IgD-negative memory B cell (primary cell): ENCODE data around the gene OSBPL2. TPM values are rescaled to one million over a fixed set of nuclear protein-coding genes. Genes with fewer than 3 reads are reported as not detected.

ENCODE experiments used
- H3K27ac Mint-ChIP-seq, 3 donors: one replicate each; pipeline ENCODE4 v1.8.0; 2020 to 2022; ENCODE audit warnings: mild to moderate bottlenecking in 3 of 3, mixed read lengths in 3 of 3, moderate library complexity in 1 of 3
- H3K27me3 Mint-ChIP-seq: one replicate; pipeline ENCODE4 v1.8.0; 2021; ENCODE audit warnings: mixed read lengths
- H3K36me3 Mint-ChIP-seq: one replicate; pipeline ENCODE4 v1.8.0; 2020; ENCODE audit warnings: mild to moderate bottlenecking, mixed read lengths
- H3K4me1 Mint-ChIP-seq, 3 donors: one replicate each; pipeline ENCODE4 v1.8.0; 2020 to 2022; ENCODE audit warnings: mixed read lengths in 3 of 3, mild to moderate bottlenecking in 1 of 3
- H3K4me3 Mint-ChIP-seq, 4 donors: one replicate each; pipeline ENCODE4 v1.8.0; 2020 to 2022; ENCODE audit warnings: mild to moderate bottlenecking in 4 of 4, mixed read lengths in 4 of 4, moderate library complexity in 3 of 4
- H3K9me3 Mint-ChIP-seq, 3 donors: one replicate each; pipeline ENCODE4 v1.8.0; 2020 to 2021; ENCODE audit warnings: mixed read lengths in 3 of 3, mild to moderate bottlenecking in 1 of 3
- polyA plus RNA-seq: library from polyadenylated mRNA; unstranded; fragments of 300-500 nt; fragmentation: Illumina TruSeq; gene quantifications from one replicate; pipeline ENCODE4 v1.2.3, GENCODE V29; 2021

Gene OSBPL2
- 25.6 TPM for polyA plus RNA-seq

DNA sequence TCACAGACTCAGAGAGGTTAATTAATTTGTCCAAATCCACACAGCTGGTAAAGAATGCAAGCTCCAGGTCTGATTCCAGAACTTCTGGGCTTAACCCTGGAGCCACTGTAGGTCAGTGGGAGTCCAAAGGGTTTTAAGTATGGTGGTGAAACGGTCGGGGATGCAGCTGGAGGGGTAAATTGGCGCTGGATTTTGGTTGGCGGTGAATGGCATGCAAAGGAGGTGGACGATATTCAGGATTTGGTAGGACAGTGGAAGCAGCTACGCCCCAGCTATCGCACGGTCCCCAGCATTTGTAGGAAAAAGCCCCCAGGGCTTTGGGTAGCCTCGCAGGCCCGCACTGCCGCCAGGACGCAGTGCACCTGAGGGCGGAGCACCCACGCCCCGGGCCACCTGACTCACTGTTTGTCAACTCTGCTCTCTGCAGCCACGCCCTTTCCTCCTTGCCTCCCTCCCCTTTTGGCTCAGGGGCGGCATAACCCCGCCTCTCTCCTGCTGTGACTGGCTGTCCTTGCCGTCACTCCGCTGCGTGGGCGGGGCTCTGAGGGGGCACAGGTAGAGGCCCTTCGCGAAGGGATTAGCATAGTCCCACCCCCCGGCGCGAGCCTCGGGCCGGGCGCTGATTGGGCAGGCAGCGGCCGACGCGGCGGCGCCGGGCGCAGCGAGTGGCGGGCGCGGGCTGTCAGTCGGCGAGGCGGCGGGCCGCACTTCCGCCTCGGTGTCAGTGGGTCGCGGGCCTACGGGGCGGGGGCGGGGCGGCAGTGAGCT is at the start of gene OSBPL2:
Gene OSBPL2 (plus strand): TSS at position 721 of the 768 bp plus-strand sequence. CDS start 17,664 bp downstream, outside the sequence.
- Mint-ChIP-seq H3K27ac (peak within 1 kb of the TSS; percentile 74 to 96 (median 85)), H3K36me3 (no peaks in the 10 kb centered on the region), H3K4me1 (peaks cover 9 to 28% (median 14%) of the 10 kb centered on the region in 3 donors), H3K9me3 (no peaks in the 10 kb centered on the region), H3K4me3 (peak within 1 kb of the TSS; percentile 81 to 95 (median 88)), H3K27me3 (no peaks in the 10 kb centered on the region)

DNA sequence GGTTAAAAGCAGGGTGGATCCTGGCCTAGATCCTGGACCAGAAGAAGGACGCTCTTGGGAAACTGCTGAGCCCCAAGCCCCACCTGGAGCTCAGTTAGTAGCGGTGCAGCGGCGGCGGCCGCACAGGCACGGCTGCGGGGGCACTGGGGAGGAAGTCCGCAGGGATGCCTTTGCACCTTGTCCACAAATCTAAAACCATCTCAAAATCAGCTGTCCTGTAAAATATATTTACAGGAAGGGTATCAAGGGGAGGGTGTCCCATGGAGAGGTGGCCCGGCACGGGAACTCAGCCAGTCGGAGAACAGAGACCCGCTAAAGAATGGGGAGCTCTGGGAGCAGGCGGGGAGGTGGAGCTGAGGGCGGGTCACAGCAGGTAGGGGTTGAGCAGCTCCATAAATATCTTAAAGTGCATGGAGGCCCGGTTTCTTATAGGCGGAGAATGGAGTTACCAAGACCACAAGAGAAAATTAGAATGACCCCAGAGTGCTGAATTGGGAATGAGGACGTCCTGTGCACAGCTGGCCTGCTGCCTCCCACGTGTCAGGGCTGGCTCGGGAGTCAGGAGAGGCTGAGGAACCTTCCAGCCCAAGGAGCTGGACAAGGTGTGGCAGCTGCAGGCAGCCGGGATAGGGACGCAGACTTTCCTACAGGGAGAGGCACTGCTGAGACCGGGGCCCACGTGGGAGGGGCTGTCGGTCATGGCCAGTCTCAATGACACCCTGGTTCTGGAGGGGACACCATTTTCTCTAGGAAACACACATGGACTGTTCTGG is 47.5 kb upstream of the OSBPL2 start:
- peaks cover 3% of the 10 kb centered on the region for H3K36me3 Mint-ChIP-seq
- peak overlapping the region in 1 of 4 donors; percentile 70 for H3K4me3 Mint-ChIP-seq
- H3K27me3 Mint-ChIP-seq, result no peaks in the 10 kb centered on the region
- no peaks in the 10 kb centered on the region for H3K9me3 Mint-ChIP-seq
- H3K4me1 Mint-ChIP-seq, result peaks cover 11 to 15% (median 12%) of the 10 kb centered on the region in 3 donors
- H3K27ac Mint-ChIP-seq, result peak overlapping the region in 2 of 3 donors; percentile 21 to 47

DNA sequence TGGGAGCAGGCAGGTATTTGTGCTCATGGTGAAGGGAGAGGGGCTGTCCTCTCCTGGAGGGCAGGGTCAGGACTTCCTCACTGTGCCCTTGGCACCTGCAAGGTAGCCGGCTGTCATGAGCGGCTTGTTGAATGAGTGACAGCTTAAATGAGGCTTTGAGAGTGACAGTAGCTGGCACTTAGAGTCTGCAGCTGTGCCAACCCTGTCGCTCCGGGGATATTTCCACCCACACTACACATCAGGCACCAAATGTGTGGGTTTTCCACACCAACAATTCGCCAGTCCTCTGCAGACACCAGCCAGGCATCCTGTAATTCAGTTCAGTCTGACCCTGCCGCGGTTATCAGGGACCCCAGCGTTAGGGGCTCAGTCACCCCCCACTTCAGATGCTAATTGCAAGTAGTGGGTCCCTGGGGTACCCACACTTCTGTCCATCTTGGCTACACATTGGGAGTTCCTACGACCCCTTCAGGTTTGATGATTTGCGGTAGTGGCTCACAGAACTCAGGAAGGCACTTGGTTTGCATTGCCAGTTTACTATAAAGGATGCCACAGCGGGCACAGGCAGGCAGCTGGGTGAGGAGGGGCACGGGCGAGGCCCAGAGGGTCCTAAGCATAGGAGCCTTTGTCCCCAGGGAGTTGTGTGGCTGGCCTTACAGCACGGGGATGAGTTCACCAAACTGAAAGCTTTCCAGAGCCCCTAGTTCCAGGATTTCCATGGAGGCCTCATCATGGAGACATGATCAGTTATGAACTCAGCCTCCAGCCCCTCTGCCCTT is 46.4 kb upstream of the OSBPL2 start:
- Mint-ChIP-seq H3K4me3 (no peak overlapping the region), H3K27me3 (no peaks in the 10 kb centered on the region), H3K36me3 (peaks cover 2% of the 10 kb centered on the region), H3K4me1 (peaks cover 6 to 9% (median 8%) of the 10 kb centered on the region in 3 donors), H3K9me3 (no peaks in the 10 kb centered on the region), H3K27ac (no peak overlapping the region)

DNA sequence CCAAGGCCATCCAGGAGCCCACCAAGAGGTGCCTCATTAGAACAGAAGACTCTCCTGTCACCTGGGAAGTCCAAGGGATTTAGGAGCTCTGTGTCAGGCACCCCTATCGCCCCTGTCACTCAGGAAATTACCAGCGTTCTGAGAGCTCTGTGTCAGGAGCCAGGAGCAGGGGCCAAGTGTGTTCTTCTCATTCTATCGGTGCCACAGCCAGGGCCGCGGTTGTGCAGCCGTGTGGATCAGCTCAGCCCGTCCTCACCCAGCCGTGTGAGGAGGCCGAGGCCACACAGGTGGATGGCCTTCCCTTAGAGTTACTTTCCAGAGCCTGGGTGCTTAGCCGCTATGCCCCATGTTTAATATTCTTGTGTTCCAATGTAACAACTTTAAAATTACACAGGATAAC is 45.7 kb upstream of the OSBPL2 start:
- Mint-ChIP-seq H3K9me3 (no peaks in the 10 kb centered on the region), H3K4me3 (no peak overlapping the region), H3K27me3 (no peaks in the 10 kb centered on the region), H3K36me3 (peaks cover 1% of the 10 kb centered on the region), H3K4me1 (peaks cover 2 to 3% (median 3%) of the 10 kb centered on the region in 3 donors), H3K27ac (no peak overlapping the region)

DNA sequence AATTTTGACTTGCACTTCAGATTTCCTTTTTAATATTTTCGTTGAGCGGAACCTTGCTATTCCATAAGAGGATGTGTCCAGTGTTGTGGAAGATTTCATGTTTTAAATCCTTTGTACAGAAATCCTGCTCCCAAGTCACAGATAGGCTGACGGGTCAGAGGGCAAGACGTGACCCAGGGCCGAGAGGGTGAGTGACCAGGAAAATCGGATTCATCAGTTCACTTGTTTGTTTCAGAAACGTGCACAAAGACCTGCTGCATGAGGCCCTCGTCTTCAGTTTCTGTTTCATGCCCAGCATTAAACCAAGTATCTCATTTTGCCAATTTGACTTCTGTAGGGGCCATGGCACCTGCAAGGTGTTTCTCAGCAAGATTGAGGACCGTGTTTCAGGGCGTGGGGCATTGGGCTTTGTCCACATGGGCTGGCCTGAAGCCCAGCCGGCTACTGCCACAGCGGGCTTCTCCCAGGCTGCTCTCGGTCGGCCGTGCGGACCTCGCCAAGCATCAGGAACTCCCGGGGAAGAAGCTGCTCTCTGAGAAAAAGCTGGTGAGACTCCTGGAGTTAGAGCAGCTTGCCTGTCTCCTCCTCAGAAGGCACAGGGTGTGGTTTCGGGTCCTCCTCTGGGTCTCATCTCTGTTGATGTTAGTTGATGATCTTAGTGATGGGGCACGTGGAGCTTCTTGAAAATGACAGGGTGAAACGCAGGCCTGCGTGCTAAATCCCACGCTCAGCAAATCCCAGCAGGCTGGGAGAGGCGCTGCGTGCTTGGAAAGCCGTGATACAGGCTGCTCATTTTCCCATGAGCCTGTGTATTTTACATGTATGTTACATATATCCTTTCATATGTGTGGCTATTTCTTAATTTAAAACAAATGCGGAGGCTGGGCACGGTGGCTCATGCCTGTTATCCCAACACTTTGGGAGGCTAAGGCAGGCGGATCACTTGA is 45.0 kb upstream of the OSBPL2 start:
- no peak overlapping the region for H3K4me3 Mint-ChIP-seq
- peaks cover 0 to 3% (median 2%) of the 10 kb centered on the region in 3 donors for H3K4me1 Mint-ChIP-seq
- H3K27ac Mint-ChIP-seq, result no peak overlapping the region
- no peaks in the 10 kb centered on the region for H3K27me3 Mint-ChIP-seq
- H3K36me3 Mint-ChIP-seq, result peaks cover 1% of the 10 kb centered on the region
- no peaks in the 10 kb centered on the region for H3K9me3 Mint-ChIP-seq

DNA sequence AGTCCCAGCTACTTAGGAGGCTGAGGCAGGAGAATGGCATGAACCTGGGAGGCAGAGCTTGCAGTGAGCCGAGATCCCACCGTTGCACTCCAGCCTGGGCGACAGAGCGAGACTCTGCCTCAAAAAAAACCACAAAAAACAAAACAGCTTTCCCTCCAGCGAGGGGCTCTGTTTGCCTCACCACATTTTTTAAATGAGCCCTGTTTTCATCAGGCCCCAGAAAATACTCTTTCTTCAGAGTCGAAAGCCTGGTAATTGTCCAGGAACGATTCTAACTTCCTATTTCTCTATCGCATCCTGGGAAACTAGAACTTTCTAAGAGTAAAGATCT is 43.3 kb upstream of the OSBPL2 start:
- H3K4me1 Mint-ChIP-seq, result peaks cover 0 to 4% (median 2%) of the 10 kb centered on the region in 3 donors
- no peaks in the 10 kb centered on the region for H3K27me3 Mint-ChIP-seq
- H3K27ac Mint-ChIP-seq, result peak overlapping the region in 1 of 3 donors; percentile 53
- H3K9me3 Mint-ChIP-seq, result no peaks in the 10 kb centered on the region
- H3K36me3 Mint-ChIP-seq, result peaks cover 1% of the 10 kb centered on the region
- no peak overlapping the region for H3K4me3 Mint-ChIP-seq

DNA sequence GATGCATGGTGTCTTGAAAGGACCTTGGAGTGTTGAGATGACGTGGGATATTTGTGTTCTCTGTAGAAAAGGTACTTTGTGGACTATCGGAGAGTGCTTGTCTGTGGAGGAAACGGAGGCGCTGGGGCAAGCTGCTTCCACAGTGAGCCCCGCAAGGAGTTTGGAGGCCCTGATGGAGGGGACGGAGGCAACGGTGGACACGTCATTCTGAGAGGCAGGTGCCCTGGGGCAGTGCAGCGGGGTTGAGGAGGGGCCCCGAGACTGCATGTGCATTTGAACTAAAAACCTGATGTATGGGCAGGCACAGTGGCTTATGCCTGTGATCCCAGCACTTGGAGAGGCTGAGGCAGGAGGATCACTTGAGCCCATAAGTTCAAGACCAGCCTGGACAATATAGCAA is 42.6 kb upstream of the OSBPL2 start:
- peaks cover 0 to 6% (median 4%) of the 10 kb centered on the region in 3 donors for H3K4me1 Mint-ChIP-seq
- no peaks in the 10 kb centered on the region for H3K27me3 Mint-ChIP-seq
- H3K27ac Mint-ChIP-seq, result peak overlapping the region in 1 of 3 donors; percentile 53
- no peak overlapping the region for H3K4me3 Mint-ChIP-seq
- H3K9me3 Mint-ChIP-seq, result no peaks in the 10 kb centered on the region
- peaks cover 2% of the 10 kb centered on the region for H3K36me3 Mint-ChIP-seq

DNA sequence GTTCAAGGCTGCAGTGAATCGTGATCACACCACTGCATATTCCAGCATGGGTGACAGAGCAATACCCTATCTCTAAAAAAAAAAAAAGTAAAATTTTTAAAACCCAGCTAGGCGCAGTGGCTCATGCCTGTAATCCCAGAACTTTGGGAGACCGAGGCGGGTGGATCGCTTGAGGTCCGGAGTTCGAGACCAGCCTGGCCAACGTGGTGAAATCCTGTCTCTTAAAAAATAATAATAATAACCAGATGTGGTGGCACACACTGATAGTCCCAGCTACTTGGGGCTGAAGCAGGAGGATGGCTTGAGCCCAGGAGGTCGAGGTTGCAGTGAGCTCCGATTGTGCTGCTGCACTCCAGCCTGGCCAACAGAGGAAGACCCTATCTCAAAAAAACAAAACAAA is 42.0 kb upstream of the OSBPL2 start:
- Mint-ChIP-seq H3K4me3 (no peak overlapping the region), H3K27ac (no peak overlapping the region), H3K4me1 (peaks cover 0 to 10% (median 6%) of the 10 kb centered on the region in 3 donors), H3K36me3 (peaks cover 2% of the 10 kb centered on the region), H3K9me3 (no peaks in the 10 kb centered on the region), H3K27me3 (no peaks in the 10 kb centered on the region)

DNA sequence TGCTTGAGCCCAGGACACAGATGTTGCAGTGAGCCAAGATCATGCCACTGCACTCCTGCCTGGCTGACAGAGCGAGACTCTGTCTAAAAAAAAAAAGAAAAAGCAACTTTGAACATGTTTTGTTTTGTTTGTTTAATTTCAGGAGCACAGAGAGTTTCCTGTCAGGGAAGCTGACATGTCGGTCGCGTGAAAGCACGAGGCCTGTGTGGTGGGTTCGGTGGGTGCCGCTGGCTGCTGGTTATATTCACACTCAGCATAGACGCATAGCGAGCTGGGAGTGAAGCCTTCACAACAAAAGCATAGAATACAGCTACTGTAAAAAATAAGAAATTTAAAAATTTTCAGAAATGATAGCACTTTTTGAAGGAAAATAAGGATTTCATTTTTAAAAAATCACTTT is 41.0 kb upstream of the OSBPL2 start:
- Mint-ChIP-seq H3K36me3 (peaks cover 2% of the 10 kb centered on the region), H3K4me1 (peaks cover 6 to 19% (median 16%) of the 10 kb centered on the region in 3 donors), H3K4me3 (no peak overlapping the region), H3K27me3 (no peaks in the 10 kb centered on the region), H3K9me3 (no peaks in the 10 kb centered on the region), H3K27ac (no peak overlapping the region)

DNA sequence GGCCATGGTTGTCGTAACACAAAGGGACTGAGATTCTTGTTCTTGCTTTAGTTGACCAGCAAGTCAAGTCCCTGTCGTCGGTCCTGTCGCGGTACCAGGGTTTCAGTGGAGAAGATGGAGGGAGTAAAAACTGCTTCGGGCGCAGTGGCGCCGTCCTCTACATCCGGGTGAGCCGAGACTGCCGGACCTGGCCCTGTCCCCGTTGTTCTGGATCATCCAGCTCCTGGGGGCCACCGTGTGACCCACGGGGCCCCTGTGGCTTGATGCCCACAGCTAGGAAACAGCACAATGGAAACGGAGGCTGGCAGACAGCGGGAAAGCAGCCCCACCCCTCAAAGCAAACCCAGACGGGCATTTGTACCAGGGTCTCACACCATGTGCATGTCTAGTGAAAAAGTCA is 40.5 kb upstream of the OSBPL2 start:
- H3K27ac Mint-ChIP-seq, result no peak overlapping the region
- H3K4me1 Mint-ChIP-seq, result peaks cover 6 to 21% (median 18%) of the 10 kb centered on the region in 3 donors
- peaks cover 2% of the 10 kb centered on the region for H3K36me3 Mint-ChIP-seq
- no peak overlapping the region for H3K4me3 Mint-ChIP-seq
- H3K9me3 Mint-ChIP-seq, result no peaks in the 10 kb centered on the region
- H3K27me3 Mint-ChIP-seq, result no peaks in the 10 kb centered on the region

DNA sequence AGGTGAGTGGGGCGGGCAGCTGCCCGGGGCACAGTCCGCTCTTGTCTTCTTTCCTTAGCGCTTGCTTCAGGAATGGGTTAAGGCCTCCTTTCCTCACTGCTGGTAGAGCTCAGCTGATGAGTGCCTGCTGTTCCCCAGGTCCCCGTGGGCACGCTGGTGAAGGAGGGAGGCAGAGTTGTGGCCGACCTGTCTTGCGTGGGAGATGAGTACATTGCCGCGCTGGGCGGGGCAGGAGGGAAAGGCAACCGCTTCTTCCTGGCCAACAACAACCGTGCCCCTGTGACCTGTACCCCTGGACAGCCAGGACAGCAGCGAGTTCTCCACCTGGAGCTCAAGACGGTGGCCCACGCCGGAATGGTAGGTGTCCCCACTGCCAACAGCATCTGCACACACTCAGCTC is 39.8 kb upstream of the OSBPL2 start:
- H3K27ac Mint-ChIP-seq, result no peak overlapping the region
- no peak overlapping the region for H3K4me3 Mint-ChIP-seq
- H3K27me3 Mint-ChIP-seq, result no peaks in the 10 kb centered on the region
- H3K36me3 Mint-ChIP-seq, result peaks cover 2% of the 10 kb centered on the region
- no peaks in the 10 kb centered on the region for H3K9me3 Mint-ChIP-seq
- peaks cover 11 to 28% (median 21%) of the 10 kb centered on the region in 3 donors for H3K4me1 Mint-ChIP-seq

DNA sequence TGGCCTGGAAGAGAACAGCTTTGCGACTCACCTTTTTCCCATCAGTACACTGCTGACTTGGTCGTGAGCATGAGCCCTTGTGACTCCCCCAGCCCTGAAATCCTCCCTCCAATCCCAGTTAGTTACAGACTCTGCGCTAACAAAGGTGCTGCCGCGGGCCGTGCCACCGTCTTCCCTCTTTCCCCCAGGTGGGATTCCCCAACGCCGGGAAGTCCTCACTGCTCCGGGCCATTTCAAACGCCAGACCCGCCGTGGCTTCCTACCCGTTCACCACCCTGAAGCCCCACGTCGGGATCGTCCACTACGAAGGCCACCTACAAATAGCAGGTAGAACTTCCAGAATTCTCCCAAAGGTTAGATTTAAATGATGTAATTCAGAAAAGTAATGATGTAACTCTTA is 39.4 kb upstream of the OSBPL2 start:
- Mint-ChIP-seq H3K9me3 (no peaks in the 10 kb centered on the region), H3K36me3 (peaks cover 2% of the 10 kb centered on the region), H3K27me3 (no peaks in the 10 kb centered on the region), H3K4me1 (peaks cover 12 to 30% (median 23%) of the 10 kb centered on the region in 3 donors), H3K27ac (peak overlapping the region in 1 of 3 donors; percentile 74), H3K4me3 (no peak overlapping the region)

DNA sequence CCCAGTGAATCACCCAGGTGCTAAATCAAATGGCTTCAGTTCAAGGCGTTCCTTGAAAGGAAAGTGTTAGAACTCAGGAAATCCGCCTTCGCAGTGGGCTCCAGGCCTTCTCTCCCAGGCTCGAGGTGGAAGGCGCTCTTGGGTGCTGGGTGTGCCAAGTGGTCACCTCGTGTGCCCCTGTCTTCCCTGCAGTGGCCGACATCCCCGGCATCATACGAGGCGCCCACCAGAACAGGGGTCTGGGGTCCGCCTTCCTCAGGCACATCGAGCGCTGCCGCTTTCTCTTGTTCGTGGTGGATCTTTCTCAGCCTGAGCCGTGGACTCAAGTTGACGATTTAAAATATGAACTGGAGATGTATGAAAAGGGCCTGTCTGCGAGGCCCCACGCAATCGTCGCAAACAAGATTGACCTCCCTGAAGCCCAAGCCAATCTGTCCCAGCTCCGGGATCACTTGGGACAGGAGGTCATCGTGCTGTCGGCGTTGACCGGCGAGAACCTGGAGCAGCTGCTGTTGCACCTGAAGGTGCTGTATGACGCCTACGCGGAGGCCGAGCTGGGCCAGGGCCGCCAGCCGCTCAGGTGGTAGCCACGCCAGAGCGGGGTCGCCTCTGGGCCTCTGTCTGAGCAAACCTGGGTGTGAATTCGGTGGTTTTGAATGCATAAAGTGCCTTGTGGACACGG is 37.7 kb upstream of the OSBPL2 start:
- no peaks in the 10 kb centered on the region for H3K9me3 Mint-ChIP-seq
- H3K27ac Mint-ChIP-seq, result no peak overlapping the region
- no peaks in the 10 kb centered on the region for H3K27me3 Mint-ChIP-seq
- peaks cover 12 to 29% (median 25%) of the 10 kb centered on the region in 3 donors for H3K4me1 Mint-ChIP-seq
- no peak overlapping the region for H3K4me3 Mint-ChIP-seq
- H3K36me3 Mint-ChIP-seq, result peaks cover 2% of the 10 kb centered on the region
